SU-DHL-6 (cell line): Measurements from ENCODE around the gene MIA3.

Experiments
- H2AFZ ChIP-seq: fragments of 200-600 bp; sonication (generic); 2 replicates; pipeline ENCODE4 v1.6.1; 2014; ENCODE audit warnings: low read depth, mild to moderate bottlenecking, moderate library complexity, mixed read lengths, antibody characterized with exemption, low read length; ENCODE audit not compliant: severe bottlenecking
- H3F3A ChIP-seq: fragments of 200-600 bp; shearing (Covaris generic); 2 replicates; pipeline ENCODE4 v1.6.0; 2016; ENCODE audit warnings: antibody characterized with exemption, mild to moderate bottlenecking; ENCODE audit not compliant: insufficient read depth
- H3K27ac ChIP-seq: fragments of 200-600 bp; sonication (generic); 2 replicates; pipeline ENCODE4 v1.5.1; 2016; ENCODE audit warnings: low read depth, mild to moderate bottlenecking, low read length, moderate library complexity, mixed read lengths
- H3K27me3 ChIP-seq: fragments of 200-600 bp; sonication (generic), shearing (Covaris generic); 2 replicates; pipeline ENCODE4 v1.6.0; 2014; ENCODE audit warnings: mild to moderate bottlenecking, low read length
- H3K36me3 ChIP-seq: fragments of 200-600 bp; sonication (generic); 2 replicates; pipeline ENCODE4 v1.6.1; 2014; ENCODE audit warnings: mild to moderate bottlenecking, low read length, mixed read lengths
- H3K4me2 ChIP-seq: fragments of 300-600, 200-600 bp; shearing (Covaris generic), sonication (generic); 2 replicates; pipeline ENCODE4 v1.6.0; 2014; ENCODE audit warnings: low read length, low read depth, mild to moderate bottlenecking; ENCODE audit not compliant: poor library complexity, severe bottlenecking
- H3K4me3 ChIP-seq: fragments of 200-600 bp; sonication (generic); 2 replicates; pipeline ENCODE4 v1.5.1; 2014; ENCODE audit warnings: antibody characterized with exemption, low read length, mild to moderate bottlenecking, mixed read lengths; ENCODE audit not compliant: insufficient read depth, poor library complexity, severe bottlenecking
- H3K79me2 ChIP-seq: fragments of 200-600 bp; sonication (generic); 2 replicates; pipeline ENCODE4 v1.6.1; 2014; ENCODE audit warnings: mild to moderate bottlenecking, low read length, moderate library complexity; ENCODE audit not compliant: insufficient read depth
- H3K9ac ChIP-seq: fragments of 200-600 bp; sonication (generic); 2 replicates; pipeline ENCODE4 v1.7.0; 2014; ENCODE audit warnings: mild to moderate bottlenecking, low read length
- H3K9me2 ChIP-seq: fragments of 200-600 bp; sonication (generic); replicated peaks from 2 replicates; pipeline ENCODE4 v1.6.1; 2014; ENCODE audit warnings: low read length; ENCODE audit not compliant: insufficient read depth
- H3K9me3 ChIP-seq: fragments of 200-600 bp; sonication (generic); 2 replicates; pipeline ENCODE4 v1.6.1; 2014; ENCODE audit warnings: low read length, mixed read lengths; ENCODE audit not compliant: insufficient read depth
- H4K20me1 ChIP-seq: fragments of 200-600 bp; sonication (generic); 2 replicates; pipeline ENCODE4 v1.6.1; 2014; ENCODE audit warnings: low read depth, mild to moderate bottlenecking, antibody characterized with exemption, low read length, moderate library complexity, mixed read lengths
- CTCF ChIP-seq: fragments of 200-600 bp; sonication (generic); IDR thresholded peaks from one replicate; pipeline ENCODE4 v1.5.1; 2017; ENCODE audit warnings: antibody characterized with exemption, mild to moderate bottlenecking, low read length, moderate library complexity; ENCODE audit not compliant: insufficient read depth, poor library complexity, severe bottlenecking
- EZH2phosphoT487 ChIP-seq: fragments of 200-600 bp; sonication (generic), shearing (Covaris generic); conservative IDR thresholded peaks from 2 replicates; pipeline ENCODE4 v1.6.1; 2018; ENCODE audit warnings: mild to moderate bottlenecking, antibody characterized with exemption, low read length, moderate library complexity, mixed read lengths

The MIA3 gene

GRCh38 chr1:222616525-222616924 lies 1.4 kb upstream of the MIA3 start:
- no peak overlapping the region for H2AFZ ChIP-seq
- no peak overlapping the region for H3K9ac ChIP-seq
- H3K4me3 ChIP-seq: no peak overlapping the region
- no peaks in the 10 kb centered on the region for H4K20me1 ChIP-seq
- no peaks in the 10 kb centered on the region for H3K27me3 ChIP-seq
- no peaks in the 10 kb centered on the region for H3K79me2 ChIP-seq
- no peak overlapping the region for H3K4me2 ChIP-seq
- TF ChIP-seq CTCF (no peak), EZH2phosphoT487 (no peak)
- H3K36me3 ChIP-seq: no peaks in the 10 kb centered on the region
- no peak overlapping the region for H3K27ac ChIP-seq
- no peaks in the 10 kb centered on the region for H3K9me2 ChIP-seq
- 0 out of 2 replicates have a peak, but pooled peaks cover 7% of the 10 kb centered on the region for H3F3A ChIP-seq
- H3K9me3 ChIP-seq: no peaks in the 10 kb centered on the region

- H3K4me2 ChIP-seq: peak overlapping the region; percentile 73
- H3K27me3 ChIP-seq: no peaks in the 10 kb centered on the region
- H2AFZ ChIP-seq: peak overlapping the region; percentile 98
- H3K27ac ChIP-seq: no peak overlapping the region
- H3K4me3 ChIP-seq: peak overlapping the region; percentile 45
- H3K9ac ChIP-seq: peak overlapping the region; percentile 54
- TF ChIP-seq EZH2phosphoT487 (no peak), CTCF (no peak)
- 0 out of 2 replicates have a peak, but pooled peaks cover 7% of the 10 kb centered on the region for H3F3A ChIP-seq
- no peaks in the 10 kb centered on the region for H3K9me3 ChIP-seq
- H3K9me2 ChIP-seq: no peaks in the 10 kb centered on the region
- no peaks in the 10 kb centered on the region for H3K79me2 ChIP-seq
- H4K20me1 ChIP-seq: no peaks in the 10 kb centered on the region
- H3K36me3 ChIP-seq: no peaks in the 10 kb centered on the region
Measured at GRCh38 chr1:222617367-222617951, 438 bp upstream of the MIA3 start.

GRCh38 chr1:222618880-222619596 lies 1.1 kb downstream of the MIA3 start:
- no peaks in the 10 kb centered on the region for H3K27me3 ChIP-seq
- TF ChIP-seq CTCF: no peak
- no peak for TF ChIP-seq EZH2phosphoT487
- 0 out of 2 replicates have a peak, but pooled peaks cover 7% of the 10 kb centered on the region for H3F3A ChIP-seq
- no peak overlapping the region for H2AFZ ChIP-seq
- H3K27ac ChIP-seq: no peak overlapping the region
- H3K9me3 ChIP-seq: no peaks in the 10 kb centered on the region
- H3K9ac ChIP-seq: peak overlapping the region; percentile 71; the same call in 1 of the 2 replicates
- no peaks in the 10 kb centered on the region for H3K79me2 ChIP-seq
- H3K9me2 ChIP-seq: no peaks in the 10 kb centered on the region
- no peaks in the 10 kb centered on the region for H4K20me1 ChIP-seq
- H3K36me3 ChIP-seq: no peaks in the 10 kb centered on the region
- peak overlapping the region; percentile 57 for H3K4me2 ChIP-seq
- peak overlapping the region; percentile 86 for H3K4me3 ChIP-seq
